ENCODE results near the gene MAFG. TPM values are rescaled to one million over a fixed set of nuclear protein-coding genes. Genes with fewer than 3 reads are reported as not detected.

Gene MAFG
- total RNA-seq, 1 donor from 2014 or later, result 10.4 TPM

GRCh38 chr17:81898029-81898866 is 29.3 kb downstream of the MAFG start:
- DNase-seq (ENCODE audit: low read depth in 2 of 2), result no peak

DNA sequence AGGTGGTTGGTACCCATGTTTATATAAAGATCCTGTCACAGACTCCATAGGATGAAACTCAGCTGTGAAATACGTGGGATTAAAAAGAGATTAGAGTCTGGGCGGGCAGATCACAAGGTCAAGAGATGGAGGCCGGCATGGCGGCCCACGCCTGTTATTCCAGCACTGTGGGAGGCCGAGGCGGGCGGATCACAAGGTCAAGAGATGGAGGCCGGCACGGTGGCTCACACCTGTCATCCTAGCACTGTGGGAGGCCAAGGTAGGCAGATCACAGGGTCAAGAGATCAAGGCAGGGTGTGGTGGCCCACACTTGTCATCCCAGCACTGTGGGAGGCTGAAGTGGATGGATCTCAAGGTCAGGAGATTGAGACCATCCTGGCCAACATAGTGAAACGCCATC is 32.1 kb downstream of the MAFG start:
- no peak for DNase-seq (ENCODE audit: low read depth in 2 of 2)

GRCh38 chr17:81891303-81891552 is 36.3 kb downstream of the MAFG start:
- DNase-seq (ENCODE audit: low read depth in 2 of 2), result no peak

- peak in 1 of 2 donors; percentile 51 for DNase-seq (ENCODE audit: low read depth in 2 of 2)
Measured at GRCh38 chr17:81890447-81891302, 36.9 kb downstream of the MAFG start.

DNA sequence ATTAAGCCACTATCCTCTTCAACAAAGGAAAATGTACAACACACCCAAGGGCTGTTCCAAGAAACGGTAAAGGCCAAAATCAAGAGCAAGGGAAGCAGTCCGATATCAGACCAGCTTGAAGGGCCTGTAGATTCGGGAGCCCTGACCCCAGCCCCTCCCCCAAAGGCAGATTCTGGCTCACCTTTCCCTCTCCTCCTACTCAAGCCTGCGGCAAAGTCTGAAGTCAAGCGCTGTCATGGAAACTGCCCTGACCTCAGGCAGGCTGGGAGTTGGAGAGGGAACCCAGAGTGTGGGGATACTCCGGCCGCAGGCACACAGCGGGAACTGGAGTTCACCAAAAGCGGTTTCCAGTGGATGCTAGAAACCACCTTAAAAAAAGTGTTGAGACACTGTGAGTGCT is 37.9 kb downstream of the MAFG start:
- no peak for DNase-seq (ENCODE audit: low read depth in 2 of 2)

DNA sequence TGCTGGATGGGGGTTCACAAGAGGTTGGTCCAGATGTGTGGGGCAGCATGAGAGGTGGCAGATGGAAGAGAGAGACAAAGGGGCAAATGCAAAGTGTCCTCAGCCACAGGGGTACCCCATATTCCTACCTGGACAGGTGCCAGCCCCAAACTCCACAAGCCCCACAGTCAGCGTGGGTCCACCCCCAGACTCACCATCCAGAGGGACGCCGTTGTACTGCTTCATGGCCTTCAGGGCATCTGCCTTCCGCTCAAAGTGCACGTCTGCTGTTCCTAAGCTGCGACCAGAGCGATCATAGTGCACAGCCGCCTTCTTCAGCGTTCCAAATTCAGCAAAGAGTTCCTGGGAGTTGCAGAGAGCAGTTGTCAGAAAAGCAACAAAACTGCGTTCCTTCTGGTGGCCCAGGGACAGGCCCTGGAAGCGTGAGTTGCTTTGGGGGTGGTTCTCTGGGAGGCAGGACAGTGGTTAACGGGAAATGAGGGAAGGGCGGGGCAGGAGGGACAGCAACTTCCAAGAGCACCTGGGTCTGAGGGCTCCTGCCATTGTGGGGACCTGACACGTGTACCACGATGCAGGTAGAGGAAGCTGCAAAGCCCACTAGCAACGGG is 38.4 kb downstream of the MAFG start:
- no peak for DNase-seq (ENCODE audit: low read depth in 2 of 2)

- DNase-seq (ENCODE audit: low read depth in 2 of 2), result no peak
Measured at GRCh38 chr17:81888105-81888987, 39.2 kb downstream of the MAFG start.

DNA sequence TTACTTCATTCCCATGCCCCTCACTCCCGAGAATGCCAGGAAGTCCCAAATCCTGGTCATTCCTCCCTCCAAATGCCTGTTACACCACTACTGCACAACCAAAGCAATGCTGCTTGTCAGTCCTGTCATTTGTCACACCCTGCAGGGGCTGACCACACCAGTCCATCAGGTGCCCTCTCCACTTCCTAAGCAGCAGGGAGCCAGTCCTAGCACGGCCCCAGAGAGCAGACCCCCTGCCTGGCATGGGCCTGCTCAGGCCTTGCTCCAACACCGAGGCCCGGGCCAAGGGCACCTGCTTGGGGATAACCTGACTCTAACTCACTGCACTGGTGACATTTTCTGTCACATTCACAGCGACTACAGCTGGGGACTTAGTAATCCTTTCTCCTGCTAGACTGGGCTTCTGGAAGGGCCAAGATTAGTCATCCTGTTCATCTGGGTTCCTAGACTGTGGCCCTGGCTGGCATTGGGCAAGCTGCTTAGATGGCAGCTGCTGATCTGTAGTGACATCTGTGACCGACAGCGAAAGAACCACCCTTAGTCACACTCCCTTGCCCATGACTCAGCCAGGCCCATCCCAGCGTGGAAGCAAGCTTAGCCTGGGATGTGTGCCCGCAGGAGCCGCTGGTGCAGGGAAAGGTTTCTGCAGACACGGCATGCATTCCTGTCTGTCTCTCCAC is 41.5 kb downstream of the MAFG start:
- DNase-seq (ENCODE audit: low read depth in 2 of 2), result peak in 1 of 2 donors; percentile 17

- no peak for DNase-seq (ENCODE audit: low read depth in 2 of 2)
Measured at GRCh38 chr17:81885454-81885853, 42.1 kb downstream of the MAFG start.

GRCh38 chr17:81884968-81885367 is 42.6 kb downstream of the MAFG start:
- no peak for DNase-seq (ENCODE audit: low read depth in 2 of 2)

DNA sequence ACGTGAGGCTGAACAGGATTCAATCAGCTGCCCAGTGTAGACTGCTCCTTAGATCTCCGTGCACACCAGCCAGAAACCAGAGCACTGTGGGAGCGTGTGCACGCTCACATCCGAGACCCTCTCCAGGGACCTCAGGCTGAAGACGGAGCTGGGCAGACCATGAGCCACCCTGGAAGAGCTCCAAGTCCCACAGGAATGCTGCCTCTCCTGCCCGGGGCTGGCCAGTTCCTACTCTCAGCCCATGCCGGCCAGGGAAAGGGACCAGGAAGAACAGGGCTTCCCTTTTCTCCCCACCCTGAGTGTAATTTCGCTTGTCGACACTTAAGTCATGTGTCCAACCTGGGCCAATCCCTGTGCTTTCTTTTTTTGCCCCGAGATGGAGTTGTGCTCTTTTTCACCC is 43.0 kb downstream of the MAFG start:
- no peak for DNase-seq (ENCODE audit: low read depth in 2 of 2)

GRCh38 chr17:81879121-81879520 is 48.4 kb downstream of the MAFG start:
- no peak for DNase-seq (ENCODE audit: low read depth in 2 of 2)

DNA sequence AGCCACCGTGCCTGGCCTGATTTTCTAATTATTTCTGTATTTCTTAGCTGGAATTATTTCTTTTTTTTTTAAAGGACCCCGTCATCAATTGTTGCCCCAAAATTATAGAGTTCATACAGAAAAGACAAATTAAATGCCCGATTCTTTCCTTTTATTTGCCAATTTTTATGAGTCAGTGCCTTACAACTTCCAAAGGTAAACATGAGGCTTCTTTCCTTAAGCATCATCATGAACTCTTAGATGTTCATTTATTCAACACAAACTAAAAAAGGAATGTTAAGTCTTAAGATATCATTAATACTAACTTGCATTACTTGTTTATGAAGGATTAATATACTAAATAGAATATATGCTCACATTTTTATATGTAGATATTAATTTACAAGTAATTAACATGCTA is 49.2 kb downstream of the MAFG start:
- DNase-seq (ENCODE audit: low read depth in 2 of 2), result no peak

- no peak for DNase-seq (ENCODE audit: low read depth in 2 of 2)
Measured at GRCh38 chr17:81877569-81877968, 50.0 kb downstream of the MAFG start.

GRCh38 chr17:81871387-81872230 is 55.9 kb downstream of the MAFG start:
- DNase-seq (ENCODE audit: low read depth in 2 of 2), result peak; percentile 71 to 89

- DNase-seq (ENCODE audit: low read depth in 2 of 2), result no peak
Measured at GRCh38 chr17:81870981-81871386, 56.6 kb downstream of the MAFG start, which contains the start of gene ARHGDIA. Gene ARHGDIA, minus strand, starts transcription at chr17:81871337. Its CDS starts 1,407 bp downstream, at chr17:81869930.

- DNase-seq (ENCODE audit: low read depth in 2 of 2), result peak in 1 of 2 donors; percentile 58
Measured at GRCh38 chr17:81870131-81870980, 57.2 kb downstream of the MAFG start.

GRCh38 chr17:81869221-81870130 is 58.1 kb downstream of the MAFG start:
- DNase-seq (ENCODE audit: low read depth in 2 of 2), result peak in 1 of 2 donors; percentile 45
